ENCODE results near the gene PRR14. TPM values are rescaled to one million over a fixed set of nuclear protein-coding genes. Genes with fewer than 3 reads are reported as not detected.
A peak's percentile ranks its signal among the peaks of the same experiment; 100 is the strongest.

PRR14 gene
- total RNA-seq (1 to 10 TPM; 7.5 to 9.1 TPM), polyA plus RNA-seq (10 to 100 TPM in 1 of 2 donors, 1 to 10 TPM in 1; 8.6 to 13.5 TPM)

DNA sequence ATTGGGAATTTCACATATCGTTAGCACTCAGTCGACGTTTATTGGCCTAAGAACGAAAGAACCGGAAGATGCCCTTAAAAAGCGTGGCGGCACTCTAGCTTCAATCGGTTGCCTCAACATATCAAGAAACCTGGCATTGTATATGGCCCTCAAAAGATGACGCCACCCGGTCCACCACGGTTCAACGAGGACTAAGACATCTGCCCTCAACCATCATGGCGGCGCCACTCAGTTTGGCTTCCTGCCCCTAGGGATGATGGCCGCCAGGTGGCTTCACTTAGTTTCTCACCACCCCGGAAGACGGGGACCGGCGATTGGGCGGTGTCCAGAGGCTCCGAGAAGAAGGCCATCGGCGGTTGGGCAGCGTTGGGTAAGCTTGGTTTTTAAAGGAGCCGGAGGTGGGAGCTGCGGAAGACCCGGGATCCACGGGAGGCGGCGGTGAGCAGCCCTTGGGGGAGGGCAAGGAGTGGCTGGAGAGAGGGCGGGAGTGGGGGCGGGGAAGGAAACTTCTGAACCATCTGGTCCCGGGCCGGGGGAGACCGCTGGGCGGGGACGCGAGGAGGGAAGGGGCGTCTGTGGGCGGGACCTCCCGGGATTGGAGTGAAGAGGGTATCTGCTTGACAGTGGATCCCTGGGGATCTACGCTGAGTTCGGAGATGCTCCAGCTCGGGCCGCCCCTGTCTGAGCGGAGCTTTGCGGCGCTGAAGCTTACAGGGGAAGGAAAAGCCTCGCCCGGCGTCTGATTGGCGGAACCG is at the start of gene PRR14:
PRR14 (plus strand) TSS at position 592 of the 755 bp plus-strand sequence. CDS start 686 bp downstream, outside the sequence.
- peaks cover 0 to 21% (median 9%) of the 10 kb centered on the region in 4 donors for H3K4me1 ChIP-seq (ENCODE audit: control insufficient read depth in 4 of 4, insufficient read depth in 4 of 4, low read length in 3 of 4)
- under 1% methylated on average over 53 of the region's 53 CpGs for WGBS
- DNase-seq (ENCODE audit: low spot score): peak; percentile 98
- peak within 1 kb of the TSS; percentile 87 to 97 for H3K27ac ChIP-seq (ENCODE audit: low read depth in 1 of 2, low read length in 2 of 2)
- H3K27me3 ChIP-seq (ENCODE audit: control insufficient read depth in 4 of 4, insufficient read depth in 4 of 4, low read length in 3 of 4): no peaks in the 10 kb centered on the region
- no peaks in the 10 kb centered on the region for H3K9me3 ChIP-seq (ENCODE audit: control insufficient read depth in 4 of 4, low read length in 3 of 4)
- peak within 1 kb of the TSS; percentile 83 to 84 for H3K9ac ChIP-seq (ENCODE audit: low read depth in 1 of 2, low read length in 2 of 2)
- H3K36me3 ChIP-seq (ENCODE audit: control insufficient read depth in 4 of 4, insufficient read depth in 3 of 4, low read depth in 1 of 4, low read length in 3 of 4): peaks cover 2 to 21% (median 15%) of the 10 kb centered on the region in 4 donors
- peak within 1 kb of the TSS; percentile 81 to 97 (median 84) for H3K4me3 ChIP-seq (ENCODE audit: low read depth in 1 of 3, low read length in 3 of 3)
- TF ChIP-seq HNF4A (conservative IDR thresholded peaks at IDR 0.05) (peak; percentile 52 to 63), JUND (IDR thresholded peaks at IDR 0.05) (peak; percentile 90 to 94), GABPA (IDR thresholded peaks at IDR 0.05 in 1 of 2, conservative IDR thresholded peaks at IDR 0.05 in 1 of 2) (peak; percentile 55 to 84), FOXA1 (IDR thresholded peaks at IDR 0.05) (peak; percentile 30), YY1 (IDR thresholded peaks at IDR 0.05) (peak; percentile 100), HNF4G (IDR thresholded peaks at IDR 0.05) (no peak), EGR1 (IDR thresholded peaks at IDR 0.05; ENCODE audit: low read depth in 2 of 2) (peak; percentile 39 to 62), FOXA2 (IDR thresholded peaks at IDR 0.05) (no peak), SP1 (IDR thresholded peaks at IDR 0.05) (peak; percentile 98), RXRA (IDR thresholded peaks at IDR 0.05) (peak; percentile 73 to 82), NR2F2 (IDR thresholded peaks at IDR 0.05) (peak; percentile 74), RAD21 (IDR thresholded peaks at IDR 0.05) (peak; percentile 46 to 54), TAF1 (conservative IDR thresholded peaks at IDR 0.05) (peak; percentile 44)
- TF ChIP-seq, protein P1, sequence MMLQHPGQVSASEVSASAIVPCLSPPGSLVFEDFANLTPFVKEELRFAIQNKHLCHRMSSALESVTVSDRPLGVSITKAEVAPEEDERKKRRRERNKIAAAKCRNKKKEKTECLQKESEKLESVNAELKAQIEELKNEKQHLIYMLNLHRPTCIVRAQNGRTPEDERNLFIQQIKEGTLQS (IDR thresholded peaks at IDR 0.05): peak; percentile 75
- TF ChIP-seq, protein P2, sequence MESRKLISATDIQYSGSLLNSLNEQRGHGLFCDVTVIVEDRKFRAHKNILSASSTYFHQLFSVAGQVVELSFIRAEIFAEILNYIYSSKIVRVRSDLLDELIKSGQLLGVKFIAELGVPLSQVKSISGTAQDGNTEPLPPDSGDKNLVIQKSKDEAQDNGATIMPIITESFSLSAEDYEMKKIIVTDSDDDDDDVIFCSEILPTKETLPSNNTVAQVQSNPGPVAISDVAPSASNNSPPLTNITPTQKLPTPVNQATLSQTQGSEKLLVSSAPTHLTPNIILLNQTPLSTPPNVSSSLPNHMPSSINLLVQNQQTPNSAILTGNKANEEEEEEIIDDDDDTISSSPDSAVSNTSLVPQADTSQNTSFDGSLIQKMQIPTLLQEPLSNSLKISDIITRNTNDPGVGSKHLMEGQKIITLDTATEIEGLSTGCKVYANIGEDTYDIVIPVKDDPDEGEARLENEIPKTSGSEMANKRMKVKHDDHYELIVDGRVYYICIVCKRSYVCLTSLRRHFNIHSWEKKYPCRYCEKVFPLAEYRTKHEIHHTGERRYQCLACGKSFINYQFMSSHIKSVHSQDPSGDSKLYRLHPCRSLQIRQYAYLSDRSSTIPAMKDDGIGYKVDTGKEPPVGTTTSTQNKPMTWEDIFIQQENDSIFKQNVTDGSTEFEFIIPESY (IDR thresholded peaks at IDR 0.05): peak; percentile 89
- TF ChIP-seq, protein P3, sequence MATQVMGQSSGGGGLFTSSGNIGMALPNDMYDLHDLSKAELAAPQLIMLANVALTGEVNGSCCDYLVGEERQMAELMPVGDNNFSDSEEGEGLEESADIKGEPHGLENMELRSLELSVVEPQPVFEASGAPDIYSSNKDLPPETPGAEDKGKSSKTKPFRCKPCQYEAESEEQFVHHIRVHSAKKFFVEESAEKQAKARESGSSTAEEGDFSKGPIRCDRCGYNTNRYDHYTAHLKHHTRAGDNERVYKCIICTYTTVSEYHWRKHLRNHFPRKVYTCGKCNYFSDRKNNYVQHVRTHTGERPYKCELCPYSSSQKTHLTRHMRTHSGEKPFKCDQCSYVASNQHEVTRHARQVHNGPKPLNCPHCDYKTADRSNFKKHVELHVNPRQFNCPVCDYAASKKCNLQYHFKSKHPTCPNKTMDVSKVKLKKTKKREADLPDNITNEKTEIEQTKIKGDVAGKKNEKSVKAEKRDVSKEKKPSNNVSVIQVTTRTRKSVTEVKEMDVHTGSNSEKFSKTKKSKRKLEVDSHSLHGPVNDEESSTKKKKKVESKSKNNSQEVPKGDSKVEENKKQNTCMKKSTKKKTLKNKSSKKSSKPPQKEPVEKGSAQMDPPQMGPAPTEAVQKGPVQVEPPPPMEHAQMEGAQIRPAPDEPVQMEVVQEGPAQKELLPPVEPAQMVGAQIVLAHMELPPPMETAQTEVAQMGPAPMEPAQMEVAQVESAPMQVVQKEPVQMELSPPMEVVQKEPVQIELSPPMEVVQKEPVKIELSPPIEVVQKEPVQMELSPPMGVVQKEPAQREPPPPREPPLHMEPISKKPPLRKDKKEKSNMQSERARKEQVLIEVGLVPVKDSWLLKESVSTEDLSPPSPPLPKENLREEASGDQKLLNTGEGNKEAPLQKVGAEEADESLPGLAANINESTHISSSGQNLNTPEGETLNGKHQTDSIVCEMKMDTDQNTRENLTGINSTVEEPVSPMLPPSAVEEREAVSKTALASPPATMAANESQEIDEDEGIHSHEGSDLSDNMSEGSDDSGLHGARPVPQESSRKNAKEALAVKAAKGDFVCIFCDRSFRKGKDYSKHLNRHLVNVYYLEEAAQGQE (IDR thresholded peaks at IDR 0.05): peak; percentile 49
- TF ChIP-seq, protein P4, sequence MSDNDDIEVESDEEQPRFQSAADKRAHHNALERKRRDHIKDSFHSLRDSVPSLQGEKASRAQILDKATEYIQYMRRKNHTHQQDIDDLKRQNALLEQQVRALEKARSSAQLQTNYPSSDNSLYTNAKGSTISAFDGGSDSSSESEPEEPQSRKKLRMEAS (IDR thresholded peaks at IDR 0.05): peak; percentile 73
- TF ChIP-seq, protein P5, sequence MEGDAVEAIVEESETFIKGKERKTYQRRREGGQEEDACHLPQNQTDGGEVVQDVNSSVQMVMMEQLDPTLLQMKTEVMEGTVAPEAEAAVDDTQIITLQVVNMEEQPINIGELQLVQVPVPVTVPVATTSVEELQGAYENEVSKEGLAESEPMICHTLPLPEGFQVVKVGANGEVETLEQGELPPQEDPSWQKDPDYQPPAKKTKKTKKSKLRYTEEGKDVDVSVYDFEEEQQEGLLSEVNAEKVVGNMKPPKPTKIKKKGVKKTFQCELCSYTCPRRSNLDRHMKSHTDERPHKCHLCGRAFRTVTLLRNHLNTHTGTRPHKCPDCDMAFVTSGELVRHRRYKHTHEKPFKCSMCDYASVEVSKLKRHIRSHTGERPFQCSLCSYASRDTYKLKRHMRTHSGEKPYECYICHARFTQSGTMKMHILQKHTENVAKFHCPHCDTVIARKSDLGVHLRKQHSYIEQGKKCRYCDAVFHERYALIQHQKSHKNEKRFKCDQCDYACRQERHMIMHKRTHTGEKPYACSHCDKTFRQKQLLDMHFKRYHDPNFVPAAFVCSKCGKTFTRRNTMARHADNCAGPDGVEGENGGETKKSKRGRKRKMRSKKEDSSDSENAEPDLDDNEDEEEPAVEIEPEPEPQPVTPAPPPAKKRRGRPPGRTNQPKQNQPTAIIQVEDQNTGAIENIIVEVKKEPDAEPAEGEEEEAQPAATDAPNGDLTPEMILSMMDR (IDR thresholded peaks at IDR 0.05; ENCODE audit: low read depth, low read length, missing input control): peak; percentile 55
